H1 (cell line): ENCODE data around the gene ZNF423. TPM values are rescaled to one million over a fixed set of nuclear protein-coding genes. Genes with fewer than 3 reads are reported as not detected.

ENCODE experiments used
- CTCF ChIA-PET: fragments of 300-600 bp; sonication (Branson Sonifier 250); formaldehyde crosslinking; loops from one replicate; lab custom pipeline; 2021; ENCODE audit not compliant: partially characterized antibody; lab: Charles Lee
- POLR2A ChIA-PET: fragments of 300-600 bp; sonication (Branson Sonifier 250); formaldehyde crosslinking; loops from one replicate; lab custom pipeline; 2021; ENCODE audit warnings: inconsistent platforms; ENCODE audit not compliant: partially characterized antibody; lab: Charles Lee
- DNase-seq, 2 experiments: peaks; one replicate each; pipeline versions ENCODE4 v3.0.0 to v3.0.0-alpha.2; 2010 to 2022; ENCODE audit warnings: low spot score in 2 of 2, low read depth in 1 of 2, mixed read lengths in 1 of 2
- FAIRE-seq: peaks from 2 replicates; lab custom pipeline; 2011; peaks lifted over from hg19 to GRCh38; lab: Jason Lieb, UNC
- H2AFZ ChIP-seq: 2 replicates; pipeline ENCODE4 v1.8.1; 2012; ENCODE audit warnings: low read length, inconsistent platforms
- H2AK5ac ChIP-seq: 2 replicates; pipeline ENCODE4 v1.6.1; 2013; ENCODE audit warnings: low read depth, low read length
- H2BK120ac ChIP-seq: replicated peaks from 2 replicates; pipeline ENCODE3; 2013; ENCODE audit warnings: low read depth, low read length, inconsistent platforms
- H2BK12ac ChIP-seq: 2 replicates; pipeline ENCODE4 v1.6.1; 2013; ENCODE audit warnings: low read depth, low read length
- H2BK15ac ChIP-seq: 2 replicates; pipeline ENCODE4 v1.6.1; 2013; ENCODE audit warnings: low read length
- H2BK20ac ChIP-seq: 2 replicates; pipeline ENCODE4 v1.6.1; 2013; ENCODE audit warnings: low read length
- H2BK5ac ChIP-seq: 2 replicates; pipeline ENCODE4 v1.6.1; 2013; ENCODE audit warnings: low read depth, low read length
- H3K14ac ChIP-seq: 2 replicates; pipeline ENCODE4 v1.6.1; 2013; ENCODE audit warnings: inconsistent platforms; ENCODE audit not compliant: insufficient read length
- H3K18ac ChIP-seq: 2 replicates; pipeline ENCODE4 v1.6.1; 2013; ENCODE audit warnings: low read length; ENCODE audit errors: extremely low read depth
- H3K23ac ChIP-seq: 2 replicates; pipeline ENCODE4 v1.6.1; 2013; ENCODE audit warnings: inconsistent platforms; ENCODE audit not compliant: insufficient read length
- H3K23me2 ChIP-seq: 2 replicates; pipeline ENCODE4 v1.6.1; 2013; ENCODE audit warnings: low read depth, low read length
- H3K27ac ChIP-seq: 2 replicates; pipeline ENCODE4 v1.6.1; 2011; ENCODE audit warnings: low read depth, low read length, inconsistent platforms
- H3K27me3 ChIP-seq, 4 experiments: replicated peaks in 1 of 4; 1 replicate in 1 of 4; 2 replicates in 3 of 4; pipeline versions ENCODE4 v1.6.1 to v1.8.1; 2011 to 2013; ENCODE audit warnings: low read length in 3 of 4, mild to moderate bottlenecking in 3 of 4, inconsistent platforms in 2 of 4, mixed read lengths in 2 of 4, moderate library complexity in 1 of 4; ENCODE audit not compliant: control insufficient read depth in 3 of 4, insufficient read depth in 3 of 4; ENCODE audit errors: extremely low read depth in 1 of 4
- H3K36me3 ChIP-seq, 4 experiments: 2 replicates each; pipeline versions ENCODE4 v1.6.1 to v1.8.1; 2011 to 2013; ENCODE audit warnings: mild to moderate bottlenecking in 4 of 4, low read length in 3 of 4, moderate library complexity in 2 of 4, control low read depth in 1 of 4, inconsistent platforms in 1 of 4; ENCODE audit not compliant: insufficient read depth in 4 of 4, control insufficient read depth in 2 of 4
- H3K4ac ChIP-seq: replicated peaks from 2 replicates; pipeline ENCODE3; 2013; ENCODE audit warnings: low read length, low read depth, mixed read lengths, inconsistent platforms; ENCODE audit not compliant: insufficient read length
- H3K4me1 ChIP-seq, 4 experiments: replicated peaks in 1 of 4; 1 replicate in 1 of 4; 2 replicates in 3 of 4; pipeline versions ENCODE4 v1.6.1 to v1.8.1; 2011 to 2013; ENCODE audit warnings: low read length in 3 of 4, inconsistent platforms in 2 of 4, mixed read lengths in 1 of 4; ENCODE audit not compliant: insufficient read depth in 4 of 4, control insufficient read depth in 3 of 4
- H3K4me2 ChIP-seq, 2 experiments: 2 replicates each; pipeline versions ENCODE4 v1.6.1 to v1.8.1; 2011 to 2013; ENCODE audit warnings: low read depth in 2 of 2, low read length in 2 of 2, control low read depth in 1 of 2, inconsistent platforms in 1 of 2, mild to moderate bottlenecking in 1 of 2; ENCODE audit not compliant: insufficient read depth in 1 of 2
- H3K4me3 ChIP-seq, 4 experiments: fragments of 200-600, 300-600 bp in 1 of 4; sonication (generic), shearing (Covaris generic), sonication (Bioruptor Twin) in 1 of 4; 2 replicates each; pipeline versions ENCODE4 v1.5.1 to v1.8.1; 2011 to 2016; ENCODE audit warnings: low read length in 4 of 4, low read depth in 3 of 4, control low read depth in 2 of 4, inconsistent platforms in 2 of 4, mild to moderate bottlenecking in 2 of 4, mixed read lengths in 1 of 4, moderate library complexity in 1 of 4; ENCODE audit not compliant: insufficient read depth in 2 of 4; ENCODE audit errors: extremely low read depth in 1 of 4
- H3K56ac ChIP-seq: replicated peaks from 2 replicates; pipeline ENCODE3; 2013; ENCODE audit warnings: low read depth, mild to moderate bottlenecking, mixed read lengths, low read length, inconsistent platforms; ENCODE audit not compliant: insufficient read length
- H3K79me1 ChIP-seq: 2 replicates; pipeline ENCODE4 v1.6.1; 2013; ENCODE audit warnings: low read depth, low read length, control low read depth
- H3K79me2 ChIP-seq, 2 experiments: 2 replicates each; pipeline versions ENCODE4 v1.6.1 to v1.8.1; 2012 to 2013; ENCODE audit warnings: low read length in 2 of 2, mild to moderate bottlenecking in 2 of 2, inconsistent platforms in 1 of 2; ENCODE audit not compliant: insufficient read depth in 2 of 2, control insufficient read depth in 1 of 2
- H3K9ac ChIP-seq, 4 experiments: replicated peaks in 1 of 4; 1 replicate in 1 of 4; 2 replicates in 3 of 4; pipeline versions ENCODE4 v1.6.1 to v1.8.1; 2011 to 2013; ENCODE audit warnings: low read depth in 3 of 4, low read length in 3 of 4, control low read depth in 2 of 4, mild to moderate bottlenecking in 2 of 4, moderate library complexity in 2 of 4, inconsistent platforms in 1 of 4; ENCODE audit errors: extremely low read depth in 1 of 4
- H3K9me3 ChIP-seq, 2 experiments: 2 replicates each; pipeline versions ENCODE4 v1.6.1 to v1.8.1; 2012 to 2013; ENCODE audit warnings: mild to moderate bottlenecking in 2 of 2, moderate library complexity in 2 of 2, control low read depth in 1 of 2, inconsistent platforms in 1 of 2, low read depth in 1 of 2, low read length in 1 of 2, mixed read lengths in 1 of 2; ENCODE audit not compliant: insufficient read depth in 2 of 2
- H4K20me1 ChIP-seq, 2 experiments: replicated peaks in 1 of 2; 2 replicates each; pipeline versions ENCODE3 to v1.8.1; 2011 to 2013; ENCODE audit warnings: inconsistent platforms in 2 of 2, low read length in 2 of 2, mild to moderate bottlenecking in 1 of 2; ENCODE audit not compliant: insufficient read depth in 2 of 2, control insufficient read depth in 1 of 2
- H4K5ac ChIP-seq: 2 replicates; pipeline ENCODE4 v1.6.1; 2013; ENCODE audit warnings: low read length, low read depth, mixed read lengths, inconsistent platforms; ENCODE audit not compliant: insufficient read length
- H4K8ac ChIP-seq: 2 replicates; pipeline ENCODE4 v1.8.0; 2013; ENCODE audit warnings: mild to moderate bottlenecking, moderate library complexity, low read length, inconsistent platforms; ENCODE audit not compliant: insufficient read depth; ENCODE audit errors: extremely low read depth
- H4K91ac ChIP-seq: replicated peaks from 2 replicates; pipeline ENCODE3; 2013; ENCODE audit warnings: low read length, mixed read lengths, inconsistent platforms; ENCODE audit not compliant: insufficient read length
- BCL11A ChIP-seq, 2 experiments: IDR thresholded peaks; one replicate each; pipeline ENCODE4 v1.6.1; 2011; ENCODE audit warnings: low read depth in 2 of 2, low read length in 2 of 2, mild to moderate bottlenecking in 2 of 2
- BRCA1 ChIP-seq: IDR thresholded peaks from 2 replicates; pipeline ENCODE4 v1.6.1; 2012; ENCODE audit warnings: low read depth, low read length, improper control_type of control experiment
- CBX5 ChIP-seq: fragments of 300-800, 300-1000 bp; sonication (generic); IDR thresholded peaks from 2 replicates; pipeline ENCODE4 v1.7.1; 2016; ENCODE audit warnings: antibody characterized with exemption, low read length, low read depth
- CHD2 ChIP-seq: IDR thresholded peaks from 2 replicates; pipeline ENCODE4 v1.6.1; 2012; ENCODE audit warnings: low read length, improper control_type of control experiment
- CTBP2 ChIP-seq: IDR thresholded peaks from 2 replicates; pipeline ENCODE4 v1.7.0; 2011; ENCODE audit warnings: borderline replicate concordance, mild to moderate bottlenecking, moderate library complexity, mixed read lengths, low read length; ENCODE audit not compliant: insufficient read depth, insufficient read length
- GTF2F1 ChIP-seq: IDR thresholded peaks from 2 replicates; pipeline ENCODE4 v1.6.1; 2012; ENCODE audit warnings: low read depth, low read length, improper control_type of control experiment, borderline replicate concordance
- MAFK ChIP-seq: IDR thresholded peaks from 2 replicates; pipeline ENCODE4 v1.6.1; 2012; ENCODE audit warnings: low read depth, mild to moderate bottlenecking, improper control_type of control experiment, low read length
- POLR2A ChIP-seq, 2 experiments: IDR thresholded peaks; 1 replicate in 1 of 2; 2 replicates in 1 of 2; pipeline ENCODE4 v1.6.1; 2011; ENCODE audit warnings: low read depth in 2 of 2, low read length in 2 of 2, mild to moderate bottlenecking in 2 of 2; ENCODE audit errors: control extremely low read depth in 1 of 2
- POU5F1 ChIP-seq: IDR thresholded peaks from 2 replicates; pipeline ENCODE4 v1.6.1; 2011; ENCODE audit warnings: low read depth, mild to moderate bottlenecking, low read length, moderate library complexity
- SIN3A ChIP-seq, 2 experiments: IDR thresholded peaks in 1 of 2; conservative IDR thresholded peaks in 1 of 2; 2 replicates each; pipeline ENCODE4 v1.6.1; 2011 to 2012; ENCODE audit warnings: low read length in 2 of 2, improper control_type of control experiment in 1 of 2, low read depth in 1 of 2, mild to moderate bottlenecking in 1 of 2
- SP2 ChIP-seq: IDR thresholded peaks from 2 replicates; pipeline ENCODE4 v1.6.1; 2012; ENCODE audit warnings: mild to moderate bottlenecking, low read length, inconsistent platforms
- WGBS, 2 experiments: shearing (Covaris generic) in 1 of 2; methylation state at CpG; one replicate each; pipeline versions ENCODE4 v1.1.6 to v1.1.7; 2013 to 2015; ENCODE audit warnings: low lambda C conversion rate in 2 of 2, mixed read lengths in 2 of 2, inconsistent platforms in 1 of 2, low coverage in 1 of 2, missing lambda C conversion rate in 1 of 2; ENCODE audit not compliant: insufficient replicate concordance in 2 of 2, insufficient coverage in 1 of 2, insufficient read length in 1 of 2; ENCODE audit errors: extremely low coverage in 1 of 2, missing lambda C conversion rate in 1 of 2; 5-methylcytosine and 5-hydroxymethylcytosine counted together
- polyA plus RNA-seq, 7 experiments: library from polyadenylated mRNA; depleted of rRNA in 3 of 7; stranded (reverse) in 5 of 7; unstranded in 2 of 7; fragments of >200 nt in 5 of 7; fragments of 200-250 nt in 2 of 7; gene quantifications; 1 replicate in 5 of 7; 2 replicates in 1 of 7; 4 replicates in 1 of 7; pipeline versions ENCODE4 v1.2.1 to v1.2.3, GENCODE V29; 2011 to 2013; ENCODE audit warnings: missing spikeins in 2 of 7, mixed read lengths in 2 of 7
- total RNA-seq: library from RNA; stranded (reverse); fragmentation: NEBNext Ultra II Directional; extraction: Animal tissue kit (Norgen Biotek cat#: 25700); gene quantifications from 2 replicates; pipeline ENCODE4 v1.2.1, GENCODE V29; 2021
- TF ChIP-seq, protein P1 (sequence below): IDR thresholded peaks from 2 replicates; pipeline ENCODE4 v1.6.1; 2011; ENCODE audit warnings: low read length, improper control_type of control experiment

The ZNF423 gene
- total and polyA plus RNA-seq, 2 of the 8 experiments (the other 6 are each of a cell fraction or from before 2014, with no cell fraction given), result 38.2 to 52.3 TPM

GRCh38 chr16:49468611-49469310 is 387.2 kb downstream of the ZNF423 start:
- no peaks in the 10 kb centered on the region for H3K79me2 ChIP-seq
- H2BK15ac ChIP-seq, result no peak overlapping the region
- no peaks in the 10 kb centered on the region for H3K79me1 ChIP-seq
- no peaks in the 10 kb centered on the region for H4K20me1 ChIP-seq
- no peak overlapping the region for H4K91ac ChIP-seq
- H3K4ac ChIP-seq, result no peak overlapping the region
- no peak overlapping the region for H2BK120ac ChIP-seq
- no peak overlapping the region for H2BK20ac ChIP-seq
- H3K4me3 ChIP-seq, result no peak overlapping the region
- no peak overlapping the region for H3K18ac ChIP-seq
- H3K27ac ChIP-seq, result no peak overlapping the region
- peaks cover 0 to 15% (median 12%) of the 10 kb centered on the region in 4 experiments; a peak in 4 of 7 replicates for H3K27me3 ChIP-seq
- DNase-seq (peak in 1 of 2 experiments; percentile 35), FAIRE-seq (no peak)
- H3K9me3 ChIP-seq, result no peaks in the 10 kb centered on the region
- H4K5ac ChIP-seq, result no peak overlapping the region
- WGBS, 2 experiments, result 84% methylated on average over 3 of the region's 3 CpGs; no CpG with 5 or more reads in 1 of the 2 experiments
- H3K56ac ChIP-seq, result no peak overlapping the region
- no peak overlapping the region for H2AFZ ChIP-seq
- no peak overlapping the region for H3K9ac ChIP-seq
- H4K8ac ChIP-seq, result peak overlapping the region; percentile 22; the same call in 1 of the 2 replicates
- peaks cover 0 to 3% (median 1%) of the 10 kb centered on the region in 4 experiments; a peak in 4 of 7 replicates for H3K4me1 ChIP-seq
- ChIA-PET POLR2A (no interaction called here), CTCF (interaction anchor here (0.6 to 1.4 kb wide), 3 partner anchors 26 to 494 kb away, joined by 3 to 4 read pairs (median 3); no protein-coding TSS in a partner anchor)
- H3K36me3 ChIP-seq, result no peaks in the 10 kb centered on the region
- peaks cover 5% of the 10 kb centered on the region; the same call in 1 of the 2 replicates for H3K23me2 ChIP-seq
- H2BK12ac ChIP-seq, result no peak overlapping the region
- H2AK5ac ChIP-seq, result no peak overlapping the region
- no peak overlapping the region for H3K23ac ChIP-seq
- H2BK5ac ChIP-seq, result no peak overlapping the region
- H3K14ac ChIP-seq, result no peak overlapping the region
- no peak overlapping the region for H3K4me2 ChIP-seq
- no peak for TF ChIP-seq MAFK
- TF ChIP-seq SIN3A (conservative IDR thresholded peaks at IDR 0.05 in 1 of 2, IDR thresholded peaks at IDR 0.05 in 1 of 2; ENCODE audit: low read depth in 1 of 2, low read length in 2 of 2), result no peak
- no peak for TF ChIP-seq SP2
- TF ChIP-seq BRCA1, result no peak
- no peak for TF ChIP-seq GTF2F1
- no peak for TF ChIP-seq POLR2A (IDR thresholded peaks at IDR 0.05; ENCODE audit: control extremely low read depth in 1 of 2, low read depth in 2 of 2, low read length in 2 of 2)
- no peak for TF ChIP-seq CTBP2
- TF ChIP-seq BCL11A (IDR thresholded peaks at IDR 0.05; ENCODE audit: low read depth in 2 of 2, low read length in 2 of 2), result no peak
- TF ChIP-seq POU5F1, result no peak
- no peak for TF ChIP-seq CBX5
- TF ChIP-seq CHD2, result no peak
- TF ChIP-seq, protein P1, sequence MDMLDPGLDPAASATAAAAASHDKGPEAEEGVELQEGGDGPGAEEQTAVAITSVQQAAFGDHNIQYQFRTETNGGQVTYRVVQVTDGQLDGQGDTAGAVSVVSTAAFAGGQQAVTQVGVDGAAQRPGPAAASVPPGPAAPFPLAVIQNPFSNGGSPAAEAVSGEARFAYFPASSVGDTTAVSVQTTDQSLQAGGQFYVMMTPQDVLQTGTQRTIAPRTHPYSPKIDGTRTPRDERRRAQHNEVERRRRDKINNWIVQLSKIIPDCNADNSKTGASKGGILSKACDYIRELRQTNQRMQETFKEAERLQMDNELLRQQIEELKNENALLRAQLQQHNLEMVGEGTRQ, result no peak
